C4-2B (cell line): ENCODE results near the gene RETN.

Source experiments
- CTCF ChIP-seq: fragments of 450-650 bp; conservative IDR thresholded peaks from 2 replicates; pipeline ENCODE4 v1.5.1; 2017; ENCODE audit warnings: mild to moderate bottlenecking
- ZFX ChIP-seq: fragments of 450-650 bp; IDR thresholded peaks from 2 replicates; pipeline ENCODE4 v1.6.1; 2017

GRCh38 chr19:7687177-7687576, 18.3 kb downstream of the RETN start:
- TF ChIP-seq CTCF = no peak
- no peak for TF ChIP-seq ZFX
